HG03558 (cell line): ENCODE measurements around the gene ZFAND6.

ENCODE experiments used
- ATAC-seq: cut with Tn5 transposase; IDR thresholded peaks from one replicate; pipeline ENCODE4 v1.9.1; 2021; ENCODE audit warnings: moderate number of reproducible peaks; ENCODE audit not compliant: unreplicated experiment; ENCODE audit errors: extremely low read depth

ZFAND6 gene

GRCh38 chr15:80183306-80183705 is 123.8 kb downstream of the ZFAND6 start:
- ATAC-seq, result no peak

- no peak for ATAC-seq
Measured at GRCh38 chr15:80183886-80184285, 124.4 kb downstream of the ZFAND6 start.

GRCh38 chr15:80184554-80184953 is 125.1 kb downstream of the ZFAND6 start:
- ATAC-seq, result no peak

- no peak for ATAC-seq
Measured at GRCh38 chr15:80185152-80185551, 125.7 kb downstream of the ZFAND6 start.

- no peak for ATAC-seq
Measured at GRCh38 chr15:80186066-80186465, 126.6 kb downstream of the ZFAND6 start.

- no peak for ATAC-seq
Measured at GRCh38 chr15:80186597-80186996, 127.1 kb downstream of the ZFAND6 start.
